ENCODE measurements around the gene MDM1.

- TF ChIP-seq, protein P1, sequence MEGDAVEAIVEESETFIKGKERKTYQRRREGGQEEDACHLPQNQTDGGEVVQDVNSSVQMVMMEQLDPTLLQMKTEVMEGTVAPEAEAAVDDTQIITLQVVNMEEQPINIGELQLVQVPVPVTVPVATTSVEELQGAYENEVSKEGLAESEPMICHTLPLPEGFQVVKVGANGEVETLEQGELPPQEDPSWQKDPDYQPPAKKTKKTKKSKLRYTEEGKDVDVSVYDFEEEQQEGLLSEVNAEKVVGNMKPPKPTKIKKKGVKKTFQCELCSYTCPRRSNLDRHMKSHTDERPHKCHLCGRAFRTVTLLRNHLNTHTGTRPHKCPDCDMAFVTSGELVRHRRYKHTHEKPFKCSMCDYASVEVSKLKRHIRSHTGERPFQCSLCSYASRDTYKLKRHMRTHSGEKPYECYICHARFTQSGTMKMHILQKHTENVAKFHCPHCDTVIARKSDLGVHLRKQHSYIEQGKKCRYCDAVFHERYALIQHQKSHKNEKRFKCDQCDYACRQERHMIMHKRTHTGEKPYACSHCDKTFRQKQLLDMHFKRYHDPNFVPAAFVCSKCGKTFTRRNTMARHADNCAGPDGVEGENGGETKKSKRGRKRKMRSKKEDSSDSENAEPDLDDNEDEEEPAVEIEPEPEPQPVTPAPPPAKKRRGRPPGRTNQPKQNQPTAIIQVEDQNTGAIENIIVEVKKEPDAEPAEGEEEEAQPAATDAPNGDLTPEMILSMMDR (IDR thresholded peaks at IDR 0.05), result no peak
- TF ChIP-seq POLR2A (IDR thresholded peaks at IDR 0.05), result no peak
These were observed 6.2 kb downstream of the MDM1 start for GRCh38 chr12:68325966-68326365.

All from heart left ventricle (tissue), 13 donors.